ENCODE data around the gene P3H3. TPM values are rescaled to one million over a fixed set of nuclear protein-coding genes. Genes with fewer than 3 reads are reported as not detected.

The P3H3 gene
- polyA plus RNA-seq, 1 experiment, result 45.5 TPM

GRCh38 chr12:6852651-6853354 lies 24.6 kb downstream of the P3H3 start:
- no peak for TF ChIP-seq CTCF (IDR thresholded peaks at IDR 0.05; ENCODE audit: low read depth, low read length)
- no peaks in the 10 kb centered on the region for H3K27me3 ChIP-seq (ENCODE audit: control insufficient read depth, insufficient read depth, low read length)
- ChIA-PET POLR2A (interaction anchor here (0.6 to 3.4 kb wide), 18 partner anchors 8 to 319 kb away, joined by 3 to 57 read pairs (median 5); partner anchors contain the start of genes C12orf57, COPS7A, GAPDH and P3H3), CTCF (interaction anchor here (0.8 to 5.1 kb wide), 9 partner anchors 17 to 100 kb away, joined by 3 to 26 read pairs (median 6); partner anchors contain the start of gene MLF2)
- peak overlapping the region; percentile 77 for H3K4me3 ChIP-seq (ENCODE audit: low read depth, low read length)
- DNase-seq (ENCODE audit: low read depth, low spot score), result no peak
- peak overlapping the region; percentile 92 for H3K27ac ChIP-seq (ENCODE audit: low read depth, low read length)
- no peaks in the 10 kb centered on the region; the same call in 1 of the 2 replicates for H3K9me3 ChIP-seq (ENCODE audit: control insufficient read depth, insufficient read depth, low read length)

- peak overlapping the region; percentile 92 for H3K27ac ChIP-seq (ENCODE audit: low read depth, low read length)
- no peaks in the 10 kb centered on the region; the same call in 1 of the 2 replicates for H3K9me3 ChIP-seq (ENCODE audit: control insufficient read depth, insufficient read depth, low read length)
- no peaks in the 10 kb centered on the region for H3K27me3 ChIP-seq (ENCODE audit: control insufficient read depth, insufficient read depth, low read length)
- DNase-seq (ENCODE audit: low read depth, low spot score), result no peak
- POLR2A ChIA-PET, result interaction anchor here (0.9 to 3.4 kb wide), 5 partner anchors 16 to 90 kb away, joined by 3 to 37 read pairs (median 17); partner anchors contain the start of genes PTMS and SPSB2
- TF ChIP-seq CTCF (IDR thresholded peaks at IDR 0.05; ENCODE audit: low read depth, low read length), result no peak
- CTCF ChIA-PET, result interaction anchor here (1.5 to 5.1 kb wide), 4 partner anchors 16 to 101 kb away, joined by 3 to 26 read pairs (median 12); partner anchors contain the start of gene MLF2
- peak overlapping the region; percentile 77 for H3K4me3 ChIP-seq (ENCODE audit: low read depth, low read length)
Observed at GRCh38 chr12:6853626-6854025, 25.4 kb downstream of the P3H3 start.

GRCh38 chr12:6854036-6854435 lies 25.8 kb downstream of the P3H3 start:
- no peak for TF ChIP-seq CTCF (IDR thresholded peaks at IDR 0.05; ENCODE audit: low read depth, low read length)
- DNase-seq (ENCODE audit: low read depth, low spot score), result no peak
- Histone ChIP-seq H3K9me3 (ENCODE audit: control insufficient read depth, insufficient read depth, low read length) (no peaks in the 10 kb centered on the region; the same call in 1 of the 2 replicates), H3K4me3 (ENCODE audit: low read depth, low read length) (no peak overlapping the region), H3K27me3 (ENCODE audit: control insufficient read depth, insufficient read depth, low read length) (no peaks in the 10 kb centered on the region), H3K27ac (ENCODE audit: low read depth, low read length) (no peak overlapping the region)
- POLR2A ChIA-PET, result interaction anchor here (1.1 to 3.4 kb wide), 3 partner anchors 13 to 28 kb away, joined by 3 to 37 read pairs (median 5); partner anchors contain the start of genes SPSB2 and TPI1
- CTCF ChIA-PET, result interaction anchor here (1.5 to 5.1 kb wide), 4 partner anchors 16 to 102 kb away, joined by 3 to 26 read pairs (median 12); partner anchors contain the start of gene MLF2

- POLR2A ChIA-PET, result interaction anchor here (1.5 kb wide), 1 partner anchor 12 kb away, joined by 5 read pairs; the partner anchor contains the start of gene TPI1
- Histone ChIP-seq H3K27ac (ENCODE audit: low read depth, low read length) (no peak overlapping the region), H3K4me3 (ENCODE audit: low read depth, low read length) (no peak overlapping the region), H3K9me3 (ENCODE audit: control insufficient read depth, insufficient read depth, low read length) (no peaks in the 10 kb centered on the region; the same call in 1 of the 2 replicates), H3K27me3 (ENCODE audit: control insufficient read depth, insufficient read depth, low read length) (no peaks in the 10 kb centered on the region)
- CTCF ChIA-PET, result interaction anchor here (0.6 to 5.1 kb wide), 3 partner anchors 14 to 82 kb away, joined by 4 to 26 read pairs (median 17); no protein-coding TSS in a partner anchor
- DNase-seq (ENCODE audit: low read depth, low spot score), result no peak
- TF ChIP-seq CTCF (IDR thresholded peaks at IDR 0.05; ENCODE audit: low read depth, low read length), result no peak
Observed at GRCh38 chr12:6855322-6855721, 27.1 kb downstream of the P3H3 start.

- H3K27me3 ChIP-seq (ENCODE audit: control insufficient read depth, insufficient read depth, low read length), result no peaks in the 10 kb centered on the region
- H3K27ac ChIP-seq (ENCODE audit: low read depth, low read length), result no peak overlapping the region
- no peak for DNase-seq (ENCODE audit: low read depth, low spot score)
- H3K4me3 ChIP-seq (ENCODE audit: low read depth, low read length), result no peak overlapping the region
- CTCF ChIA-PET, result no interaction called here
- TF ChIP-seq CTCF (IDR thresholded peaks at IDR 0.05; ENCODE audit: low read depth, low read length), result no peak
- POLR2A ChIA-PET, result no interaction called here
- H3K9me3 ChIP-seq (ENCODE audit: control insufficient read depth, insufficient read depth, low read length), result no peaks in the 10 kb centered on the region
Observed at GRCh38 chr12:6858799-6859198, 30.6 kb downstream of the P3H3 start.

Measured in AG04450 (cell line).